H9 (cell line): ENCODE data around the gene NRG3. TPM values are rescaled to one million over a fixed set of nuclear protein-coding genes. Genes with fewer than 3 reads are reported as not detected.

ENCODE experiments used
- DNase-seq: peaks from one replicate; pipeline ENCODE4 v3.0.0-alpha.2; 2017
- H2AFZ ChIP-seq: one replicate; pipeline ENCODE4 v1.6.1; 2013; ENCODE audit warnings: mild to moderate bottlenecking, low read length, control low read depth, moderate library complexity
- H2AK5ac ChIP-seq: 2 replicates; pipeline ENCODE4 v1.6.1; 2013; ENCODE audit warnings: low read length, control low read depth, mixed read lengths; ENCODE audit not compliant: insufficient read length
- H2BK120ac ChIP-seq: one replicate; pipeline ENCODE4 v1.6.1; 2013; ENCODE audit warnings: low read depth, mild to moderate bottlenecking, low read length, control low read depth, inconsistent platforms; ENCODE audit not compliant: poor library complexity, severe bottlenecking
- H2BK12ac ChIP-seq: 2 replicates; pipeline ENCODE4 v1.6.1; 2013; ENCODE audit warnings: low read length, control low read depth, mixed read lengths, low read depth; ENCODE audit not compliant: insufficient read length
- H2BK15ac ChIP-seq: 2 replicates; pipeline ENCODE4 v1.6.1; 2013; ENCODE audit warnings: low read depth, low read length, control low read depth
- H2BK20ac ChIP-seq: one replicate; pipeline ENCODE4 v1.6.1; 2013; ENCODE audit warnings: low read depth, mild to moderate bottlenecking, low read length, control low read depth, inconsistent platforms; ENCODE audit not compliant: poor library complexity, severe bottlenecking
- H2BK5ac ChIP-seq: 2 replicates; pipeline ENCODE4 v1.6.1; 2013; ENCODE audit warnings: low read length, control low read depth, mixed read lengths; ENCODE audit not compliant: insufficient read length
- H3K14ac ChIP-seq: 2 replicates; pipeline ENCODE4 v1.6.1; 2013; ENCODE audit warnings: low read length, control low read depth; ENCODE audit not compliant: insufficient read depth
- H3K18ac ChIP-seq: 2 replicates; pipeline ENCODE4 v1.6.1; 2013; ENCODE audit warnings: low read depth, mild to moderate bottlenecking, mixed read lengths, low read length, control low read depth; ENCODE audit not compliant: insufficient read length
- H3K23ac ChIP-seq: 2 replicates; pipeline ENCODE4 v1.6.1; 2013; ENCODE audit warnings: low read length, control low read depth, mixed read lengths, low read depth; ENCODE audit not compliant: insufficient read length
- H3K23me2 ChIP-seq: 2 replicates; pipeline ENCODE4 v1.6.1; 2013; ENCODE audit warnings: low read depth, mild to moderate bottlenecking, mixed read lengths, low read length, control low read depth; ENCODE audit not compliant: insufficient read length, poor library complexity, severe bottlenecking
- H3K27ac ChIP-seq: 2 replicates; pipeline ENCODE4 v1.5.1; 2013; ENCODE audit warnings: low read length, control low read depth, mixed read lengths, low read depth; ENCODE audit not compliant: insufficient read length
- H3K27me3 ChIP-seq: 2 replicates; pipeline ENCODE4 v1.6.1; 2013; ENCODE audit warnings: low read length, control low read depth, inconsistent platforms; ENCODE audit not compliant: insufficient read depth
- H3K4ac ChIP-seq: 2 replicates; pipeline ENCODE4 v1.6.1; 2013; ENCODE audit warnings: low read depth, mild to moderate bottlenecking, control low read depth, inconsistent platforms, low read length, moderate library complexity
- H3K4me1 ChIP-seq: 2 replicates; pipeline ENCODE4 v1.6.1; 2013; ENCODE audit warnings: low read length, control low read depth, inconsistent platforms; ENCODE audit not compliant: insufficient read depth
- H3K4me2 ChIP-seq: 2 replicates; pipeline ENCODE4 v1.6.1; 2013; ENCODE audit warnings: low read length, control low read depth, mixed read lengths; ENCODE audit not compliant: insufficient read length, insufficient read depth
- H3K56ac ChIP-seq: 2 replicates; pipeline ENCODE4 v1.6.1; 2013; ENCODE audit warnings: low read depth, mild to moderate bottlenecking, mixed read lengths, low read length, control low read depth; ENCODE audit not compliant: insufficient read length
- H3K79me1 ChIP-seq: 2 replicates; pipeline ENCODE4 v1.6.1; 2013; ENCODE audit warnings: low read depth, mild to moderate bottlenecking, moderate library complexity, low read length, control low read depth, inconsistent platforms; ENCODE audit not compliant: insufficient read depth, poor library complexity, severe bottlenecking
- H3K79me2 ChIP-seq: 2 replicates; pipeline ENCODE4 v1.6.1; 2013; ENCODE audit warnings: low read length, control low read depth, inconsistent platforms; ENCODE audit not compliant: insufficient read depth
- H3K9ac ChIP-seq: 2 replicates; pipeline ENCODE4 v1.6.1; 2013; ENCODE audit warnings: low read length, control low read depth, mixed read lengths; ENCODE audit not compliant: insufficient read length; ENCODE audit errors: extremely low read depth
- H3K9me3 ChIP-seq: one replicate; pipeline ENCODE4 v1.6.1; 2013; ENCODE audit warnings: low read depth, low read length, inconsistent platforms; ENCODE audit not compliant: control insufficient read depth
- H3T11ph ChIP-seq: one replicate; pipeline ENCODE4 v1.6.1; 2013; ENCODE audit warnings: mild to moderate bottlenecking, low read length, control low read depth, inconsistent platforms
- H4K20me1 ChIP-seq: one replicate; pipeline ENCODE4 v1.6.1; 2013; ENCODE audit not compliant: control insufficient read depth, insufficient read length, insufficient read depth
- H4K5ac ChIP-seq: 2 replicates; pipeline ENCODE4 v1.6.1; 2013; ENCODE audit warnings: low read depth, mild to moderate bottlenecking, mixed read lengths, low read length, control low read depth; ENCODE audit not compliant: insufficient read length
- H4K8ac ChIP-seq: replicated peaks from 2 replicates; pipeline ENCODE4 v1.6.1; 2013; ENCODE audit warnings: low read length, control low read depth, mixed read lengths, low read depth; ENCODE audit not compliant: insufficient read length
- H4K91ac ChIP-seq: 2 replicates; pipeline ENCODE4 v1.6.1; 2013; ENCODE audit warnings: low read depth, mild to moderate bottlenecking, moderate library complexity, mixed read lengths, low read length, control low read depth; ENCODE audit not compliant: insufficient read length
- H3K27ac Mint-ChIP-seq, 3 experiments: 2 replicates in 2 of 3; 3 replicates in 1 of 3; pipeline ENCODE4 v1.8.0; 2020 to 2021; ENCODE audit warnings: mixed read lengths in 3 of 3, mild to moderate bottlenecking in 1 of 3, moderate library complexity in 1 of 3
- H3K27me3 Mint-ChIP-seq: 2 replicates; pipeline ENCODE4 v1.8.0; 2021; ENCODE audit warnings: low read depth, mild to moderate bottlenecking, moderate library complexity, mixed read lengths
- H3K36me3 Mint-ChIP-seq, 3 experiments: 2 replicates in 2 of 3; 3 replicates in 1 of 3; pipeline ENCODE4 v1.8.0; 2020 to 2021; ENCODE audit warnings: low read depth in 3 of 3, mixed read lengths in 3 of 3; ENCODE audit not compliant: insufficient read depth in 1 of 3
- H3K4me1 Mint-ChIP-seq, 2 experiments: 2 replicates each; pipeline ENCODE4 v1.8.0; 2020; ENCODE audit warnings: mixed read lengths in 2 of 2
- H3K4me3 Mint-ChIP-seq, 2 experiments: 2 replicates in 1 of 2; 3 replicates in 1 of 2; pipeline ENCODE4 v1.8.0; 2020 to 2021; ENCODE audit warnings: mild to moderate bottlenecking in 2 of 2, mixed read lengths in 2 of 2, moderate library complexity in 1 of 2
- H3K9me3 Mint-ChIP-seq, 2 experiments: 2 replicates in 1 of 2; 3 replicates in 1 of 2; pipeline ENCODE4 v1.8.0; 2020; ENCODE audit warnings: mild to moderate bottlenecking in 2 of 2, mixed read lengths in 2 of 2, moderate library complexity in 1 of 2
- CTCF ChIP-seq: fragments of 200-600 bp; sonication (generic); conservative IDR thresholded peaks from 3 replicates; pipeline ENCODE4 v1.8.0; 2021; ENCODE audit warnings: antibody characterized with exemption, mild to moderate bottlenecking
- WGBS: extraction: QIAGEN DNeasy Blood & Tissue Kit; methylation state at CpG from one replicate; pipeline ENCODE4 v1.1.7; 2013; ENCODE audit warnings: missing lambda C conversion rate, low lambda C conversion rate, mixed read lengths; ENCODE audit not compliant: insufficient read length; ENCODE audit errors: extremely low coverage; 5-methylcytosine and 5-hydroxymethylcytosine counted together
- total RNA-seq: library from RNA; stranded (reverse); gene quantifications from 2 replicates; pipeline ENCODE4 v1.2.1, GENCODE V29; 2021

NRG3 gene
- total RNA-seq, 1 experiment from 2014 or later = 1.6 TPM

- Mint-ChIP-seq H3K4me1 (peaks cover 5 to 6% of the 10 kb centered on the region in 2 experiments), H3K27ac (no peak overlapping the region), H3K9me3 (no peaks in the 10 kb centered on the region), H3K36me3 (no peaks in the 10 kb centered on the region), H3K27me3 (no peaks in the 10 kb centered on the region), H3K4me3 (no peak overlapping the region)
- H3K56ac ChIP-seq = no peak overlapping the region
- no peak overlapping the region for H2BK5ac ChIP-seq
- TF ChIP-seq CTCF = no peak
- no peaks in the 10 kb centered on the region for H3K27me3 ChIP-seq
- no peak for DNase-seq
- no peak overlapping the region for H4K91ac ChIP-seq
- H3K27ac ChIP-seq = no peak overlapping the region
- no peak overlapping the region for H3K14ac ChIP-seq
- H3K9ac ChIP-seq = no peak overlapping the region
- no peak overlapping the region for H2BK20ac ChIP-seq
- no peak overlapping the region for H4K8ac ChIP-seq
- no peak overlapping the region for H3K18ac ChIP-seq
- H3K79me2 ChIP-seq = no peaks in the 10 kb centered on the region
- no peak overlapping the region for H3K4me2 ChIP-seq
- no peak overlapping the region for H2BK15ac ChIP-seq
- H3K4ac ChIP-seq = no peak overlapping the region
- no peak overlapping the region for H2AFZ ChIP-seq
- no peaks in the 10 kb centered on the region for H3K4me1 ChIP-seq
- H3K79me1 ChIP-seq = no peaks in the 10 kb centered on the region
- H4K5ac ChIP-seq = no peak overlapping the region
- no CpG with 5 or more reads among the region's 4 CpGs for WGBS
- H2BK12ac ChIP-seq = no peak overlapping the region
- H3T11ph ChIP-seq = no peak overlapping the region
- no peak overlapping the region for H2BK120ac ChIP-seq
- H2AK5ac ChIP-seq = no peak overlapping the region
- H3K9me3 ChIP-seq = no peaks in the 10 kb centered on the region
- no peaks in the 10 kb centered on the region for H4K20me1 ChIP-seq
- no peak overlapping the region for H3K23ac ChIP-seq
- no peaks in the 10 kb centered on the region for H3K23me2 ChIP-seq
Measured at GRCh38 chr10:82149674-82150073, 274.7 kb downstream of the NRG3 start.
